Activated naive CD8-positive, alpha-beta T cell treated with anti-CD3 and anti-CD28 coated beads, Interleukin-2, amount 50 U/mL, for 16 hours (primary cell): ENCODE results near the gene ZNF613.
A peak's percentile ranks its signal among the peaks of the same experiment; 100 is the strongest.
"Not testable (repeated sequence)": the region's sequence is repeated elsewhere in the genome, so short reads cannot be mapped to it uniquely, and the experiment has no call there.

ENCODE experiments used
- DNase-seq: peaks from one replicate; pipeline ENCODE4 v3.0.0-alpha.2; 2020; ENCODE audit warnings: low read depth, low spot score

ZNF613 gene

GRCh38 chr19:51944798-51945552, 17.7 kb downstream of the ZNF613 start:
- DNase-seq, result no peak

GRCh38 chr19:51946602-51947001, 19.3 kb downstream of the ZNF613 start:
- no peak for DNase-seq

GRCh38 chr19:51948975-51949374, 21.7 kb downstream of the ZNF613 start:
- DNase-seq, result no peak

GRCh38 chr19:51957846-51958245, 30.6 kb downstream of the ZNF613 start:
- DNase-seq, result not testable (repeated sequence)

- DNase-seq, result no peak
Measured at GRCh38 chr19:51959791-51960190, 32.5 kb downstream of the ZNF613 start.

- not testable (repeated sequence) for DNase-seq
Measured at GRCh38 chr19:51960621-51961233, 33.5 kb downstream of the ZNF613 start.

GRCh38 chr19:51965583-51965982, 38.3 kb downstream of the ZNF613 start:
- DNase-seq, result no peak

- no peak for DNase-seq
Measured at GRCh38 chr19:51970718-51971117, 43.4 kb downstream of the ZNF613 start.

GRCh38 chr19:51971624-51972023, 44.4 kb downstream of the ZNF613 start:
- DNase-seq, result no peak

GRCh38 chr19:51975787-51976186, 48.5 kb downstream of the ZNF613 start:
- not testable (repeated sequence) for DNase-seq

GRCh38 chr19:51976852-51977251, 49.6 kb downstream of the ZNF613 start:
- no peak for DNase-seq

- DNase-seq, result no peak
Measured at GRCh38 chr19:51977346-51977745, 50.1 kb downstream of the ZNF613 start.

- DNase-seq, result no peak
Measured at GRCh38 chr19:51978882-51979281, 51.6 kb downstream of the ZNF613 start.

- no peak for DNase-seq
Measured at GRCh38 chr19:51980116-51980736, 53.0 kb downstream of the ZNF613 start.

GRCh38 chr19:51980926-51981325, 53.7 kb downstream of the ZNF613 start:
- DNase-seq, result not testable (repeated sequence)

GRCh38 chr19:51983361-51983760, 56.1 kb downstream of the ZNF613 start:
- no peak for DNase-seq

GRCh38 chr19:51986309-51987291, 59.3 kb downstream of the ZNF613 start, which contains the start of gene ZNF350:
TSS of gene ZNF350 (minus strand) at chr19:51986840. CDS start at chr19:51974360, 12,480 bp downstream.
- peak; percentile 71 for DNase-seq

- DNase-seq, result no peak
Measured at GRCh38 chr19:51993422-51993821, 66.2 kb downstream of the ZNF613 start.

- no peak for DNase-seq
Measured at GRCh38 chr19:51994048-51994644, 66.9 kb downstream of the ZNF613 start.
